ENCODE data around the gene HTR1B. TPM values are rescaled to one million over a fixed set of nuclear protein-coding genes. Genes with fewer than 3 reads are reported as not detected.

Gene HTR1B, protein sequence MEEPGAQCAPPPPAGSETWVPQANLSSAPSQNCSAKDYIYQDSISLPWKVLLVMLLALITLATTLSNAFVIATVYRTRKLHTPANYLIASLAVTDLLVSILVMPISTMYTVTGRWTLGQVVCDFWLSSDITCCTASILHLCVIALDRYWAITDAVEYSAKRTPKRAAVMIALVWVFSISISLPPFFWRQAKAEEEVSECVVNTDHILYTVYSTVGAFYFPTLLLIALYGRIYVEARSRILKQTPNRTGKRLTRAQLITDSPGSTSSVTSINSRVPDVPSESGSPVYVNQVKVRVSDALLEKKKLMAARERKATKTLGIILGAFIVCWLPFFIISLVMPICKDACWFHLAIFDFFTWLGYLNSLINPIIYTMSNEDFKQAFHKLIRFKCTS
- total RNA-seq (2021; ENCODE audit: unreplicated experiment) (0.74 TPM), Bru-seq, nascent RNA (not detected), BruChase-seq, experiment 1, labeled RNA remaining after a 6-hour chase (percentile 17 among the genes with signal in this experiment), BruChase-seq, experiment 2, labeled RNA remaining after a 2-hour chase (percentile 35 among the genes with signal in this experiment)
- 0.14 and 0.16 TPM in 2 replicates for polyA plus RNA-seq (2012)
- long read RNA-seq = 0 reads

DNA sequence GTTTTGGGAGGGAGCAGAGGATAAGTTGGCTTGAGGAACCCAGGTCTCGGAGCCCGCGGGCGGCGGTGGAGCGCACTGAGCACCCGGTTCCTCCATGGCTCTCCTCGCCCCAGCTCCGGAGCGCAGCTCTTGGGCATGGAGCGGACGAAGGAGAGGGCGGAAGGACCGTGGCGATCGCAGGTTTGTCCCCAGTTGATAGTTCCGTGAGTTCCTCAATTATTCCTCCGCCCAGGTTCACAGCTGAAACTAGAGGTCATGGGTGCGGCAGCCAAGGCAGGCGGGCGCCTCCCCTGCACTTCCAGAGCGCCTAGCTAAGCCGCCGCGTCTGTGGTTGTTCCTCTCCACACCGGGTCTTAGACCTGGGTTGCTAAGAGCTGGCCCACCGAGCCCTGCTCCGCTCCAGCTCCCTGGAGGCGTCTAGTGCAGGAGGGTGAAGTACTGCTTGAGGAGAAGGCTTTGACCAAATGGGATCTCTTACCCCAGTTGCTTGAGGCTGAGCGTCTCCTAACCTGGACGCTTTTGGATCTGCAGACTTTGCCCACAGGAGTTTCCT is at the start of gene HTR1B:
HTR1B (minus strand) TSS at position 184 of the 553 bp plus-strand sequence; CDS start at position 96, 88 bp downstream.
- DNase-seq (ENCODE audit: low read depth, low spot score) (no peak), ATAC-seq (peak; percentile 14; the same call in 1 of the 2 replicates)
- Histone ChIP-seq H4K20me1 (ENCODE audit: insufficient read depth) (no peaks in the 10 kb centered on the region), H3K79me2 (ENCODE audit: insufficient read depth, low read length) (no peaks in the 10 kb centered on the region), H3K9me2 (ENCODE audit: insufficient read depth) (no peaks in the 10 kb centered on the region), H3K9me3 (ENCODE audit: control insufficient read depth in 1 of 2, insufficient read depth in 1 of 2, low read depth in 1 of 2, low read length in 2 of 2) (no peaks in the 10 kb centered on the region), H3K4me3 (replicated peaks in 1 of 2; ENCODE audit: low read depth in 1 of 2, low read length in 2 of 2) (peak within 1 kb of the TSS; percentile 45 to 55), H3K9ac (ENCODE audit: low read length) (0 out of 2 replicates have a peak within 1 kb of the TSS, but pooled peaks have one; percentile 22), H2AFZ (ENCODE audit: low read depth, low read length, poor library complexity, severe bottlenecking) (peak within 1 kb of the TSS; percentile 73), H3K27ac (ENCODE audit: low read depth, low read length) (peak within 1 kb of the TSS; percentile 32; the same call in 1 of the 2 replicates), H3K27me3 (ENCODE audit: insufficient read depth, low read length) (no peaks in the 10 kb centered on the region), H3K4me2 (ENCODE audit: low read length) (peak within 1 kb of the TSS; percentile 75), H3K36me3 (ENCODE audit: control insufficient read depth in 1 of 2, insufficient read depth in 2 of 2, low read length in 2 of 2) (no peaks in the 10 kb centered on the region), H3K4me1 (ENCODE audit: control insufficient read depth in 1 of 2, insufficient read depth in 2 of 2, low read length in 2 of 2) (peaks cover 0 to 13% of the 10 kb centered on the region in 2 experiments; a peak in 2 of 4 replicates)
- CTCF ChIA-PET = no interaction called here
- no TSS peak for BruUV-seq (replicated peaks)
- POLR2A ChIA-PET = no interaction called here
- RAD21 ChIA-PET (ENCODE audit: low non-redundant PET in 1 of 2, low total read pairs in 2 of 2, uncharacterized antibody in 2 of 2, unreplicated experiment in 2 of 2) = no interaction called here
- intact Hi-C loops (cut with micrococcal nuclease) = no loop called here
- TF ChIP-seq, protein P1, sequence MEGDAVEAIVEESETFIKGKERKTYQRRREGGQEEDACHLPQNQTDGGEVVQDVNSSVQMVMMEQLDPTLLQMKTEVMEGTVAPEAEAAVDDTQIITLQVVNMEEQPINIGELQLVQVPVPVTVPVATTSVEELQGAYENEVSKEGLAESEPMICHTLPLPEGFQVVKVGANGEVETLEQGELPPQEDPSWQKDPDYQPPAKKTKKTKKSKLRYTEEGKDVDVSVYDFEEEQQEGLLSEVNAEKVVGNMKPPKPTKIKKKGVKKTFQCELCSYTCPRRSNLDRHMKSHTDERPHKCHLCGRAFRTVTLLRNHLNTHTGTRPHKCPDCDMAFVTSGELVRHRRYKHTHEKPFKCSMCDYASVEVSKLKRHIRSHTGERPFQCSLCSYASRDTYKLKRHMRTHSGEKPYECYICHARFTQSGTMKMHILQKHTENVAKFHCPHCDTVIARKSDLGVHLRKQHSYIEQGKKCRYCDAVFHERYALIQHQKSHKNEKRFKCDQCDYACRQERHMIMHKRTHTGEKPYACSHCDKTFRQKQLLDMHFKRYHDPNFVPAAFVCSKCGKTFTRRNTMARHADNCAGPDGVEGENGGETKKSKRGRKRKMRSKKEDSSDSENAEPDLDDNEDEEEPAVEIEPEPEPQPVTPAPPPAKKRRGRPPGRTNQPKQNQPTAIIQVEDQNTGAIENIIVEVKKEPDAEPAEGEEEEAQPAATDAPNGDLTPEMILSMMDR (IDR thresholded peaks at IDR 0.05 in 2 of 3, conservative IDR thresholded peaks at IDR 0.05 in 1 of 3; ENCODE audit: borderline replicate concordance in 1 of 3, insufficient read depth in 1 of 3, low read depth in 2 of 3, low read length in 2 of 3) = no peak
- TF ChIP-seq ELF1 (IDR thresholded peaks at IDR 0.05; ENCODE audit: borderline replicate concordance, low read depth) (no peak), RAD21 (IDR thresholded peaks at IDR 0.05; ENCODE audit: low read depth) (no peak), SRF (IDR thresholded peaks at IDR 0.05; ENCODE audit: low read depth) (no peak), ZNF274 (IDR thresholded peaks at IDR 0.05; ENCODE audit: low read depth, low read length) (no peak), POLR2AphosphoS5 (IDR thresholded peaks at IDR 0.05; ENCODE audit: low read depth, low read length) (no peak), EZH2phosphoT487 (IDR thresholded peaks at IDR 0.05; ENCODE audit: borderline replicate concordance) (no peak), ZFX (IDR thresholded peaks at IDR 0.05) (no peak), POLR2A (IDR thresholded peaks at IDR 0.05; ENCODE audit: borderline replicate concordance, extremely low read depth, insufficient read depth, insufficient read length) (no peak), SP1 (IDR thresholded peaks at IDR 0.05; ENCODE audit: low read depth) (no peak), FOSL1 (IDR thresholded peaks at IDR 0.05; ENCODE audit: low read depth) (no peak), TCF7L2 (IDR thresholded peaks at IDR 0.05; ENCODE audit: borderline replicate concordance, extremely low read depth, insufficient read depth, insufficient read length) (no peak), EGR1 (IDR thresholded peaks at IDR 0.05; ENCODE audit: low read depth) (no peak)
- TF ChIP-seq, protein P2, sequence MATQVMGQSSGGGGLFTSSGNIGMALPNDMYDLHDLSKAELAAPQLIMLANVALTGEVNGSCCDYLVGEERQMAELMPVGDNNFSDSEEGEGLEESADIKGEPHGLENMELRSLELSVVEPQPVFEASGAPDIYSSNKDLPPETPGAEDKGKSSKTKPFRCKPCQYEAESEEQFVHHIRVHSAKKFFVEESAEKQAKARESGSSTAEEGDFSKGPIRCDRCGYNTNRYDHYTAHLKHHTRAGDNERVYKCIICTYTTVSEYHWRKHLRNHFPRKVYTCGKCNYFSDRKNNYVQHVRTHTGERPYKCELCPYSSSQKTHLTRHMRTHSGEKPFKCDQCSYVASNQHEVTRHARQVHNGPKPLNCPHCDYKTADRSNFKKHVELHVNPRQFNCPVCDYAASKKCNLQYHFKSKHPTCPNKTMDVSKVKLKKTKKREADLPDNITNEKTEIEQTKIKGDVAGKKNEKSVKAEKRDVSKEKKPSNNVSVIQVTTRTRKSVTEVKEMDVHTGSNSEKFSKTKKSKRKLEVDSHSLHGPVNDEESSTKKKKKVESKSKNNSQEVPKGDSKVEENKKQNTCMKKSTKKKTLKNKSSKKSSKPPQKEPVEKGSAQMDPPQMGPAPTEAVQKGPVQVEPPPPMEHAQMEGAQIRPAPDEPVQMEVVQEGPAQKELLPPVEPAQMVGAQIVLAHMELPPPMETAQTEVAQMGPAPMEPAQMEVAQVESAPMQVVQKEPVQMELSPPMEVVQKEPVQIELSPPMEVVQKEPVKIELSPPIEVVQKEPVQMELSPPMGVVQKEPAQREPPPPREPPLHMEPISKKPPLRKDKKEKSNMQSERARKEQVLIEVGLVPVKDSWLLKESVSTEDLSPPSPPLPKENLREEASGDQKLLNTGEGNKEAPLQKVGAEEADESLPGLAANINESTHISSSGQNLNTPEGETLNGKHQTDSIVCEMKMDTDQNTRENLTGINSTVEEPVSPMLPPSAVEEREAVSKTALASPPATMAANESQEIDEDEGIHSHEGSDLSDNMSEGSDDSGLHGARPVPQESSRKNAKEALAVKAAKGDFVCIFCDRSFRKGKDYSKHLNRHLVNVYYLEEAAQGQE (IDR thresholded peaks at IDR 0.05; ENCODE audit: low read depth) = no peak
- TF ChIP-seq, protein P3, sequence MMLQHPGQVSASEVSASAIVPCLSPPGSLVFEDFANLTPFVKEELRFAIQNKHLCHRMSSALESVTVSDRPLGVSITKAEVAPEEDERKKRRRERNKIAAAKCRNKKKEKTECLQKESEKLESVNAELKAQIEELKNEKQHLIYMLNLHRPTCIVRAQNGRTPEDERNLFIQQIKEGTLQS (IDR thresholded peaks at IDR 0.05) = no peak
- TF ChIP-seq, protein P4, sequence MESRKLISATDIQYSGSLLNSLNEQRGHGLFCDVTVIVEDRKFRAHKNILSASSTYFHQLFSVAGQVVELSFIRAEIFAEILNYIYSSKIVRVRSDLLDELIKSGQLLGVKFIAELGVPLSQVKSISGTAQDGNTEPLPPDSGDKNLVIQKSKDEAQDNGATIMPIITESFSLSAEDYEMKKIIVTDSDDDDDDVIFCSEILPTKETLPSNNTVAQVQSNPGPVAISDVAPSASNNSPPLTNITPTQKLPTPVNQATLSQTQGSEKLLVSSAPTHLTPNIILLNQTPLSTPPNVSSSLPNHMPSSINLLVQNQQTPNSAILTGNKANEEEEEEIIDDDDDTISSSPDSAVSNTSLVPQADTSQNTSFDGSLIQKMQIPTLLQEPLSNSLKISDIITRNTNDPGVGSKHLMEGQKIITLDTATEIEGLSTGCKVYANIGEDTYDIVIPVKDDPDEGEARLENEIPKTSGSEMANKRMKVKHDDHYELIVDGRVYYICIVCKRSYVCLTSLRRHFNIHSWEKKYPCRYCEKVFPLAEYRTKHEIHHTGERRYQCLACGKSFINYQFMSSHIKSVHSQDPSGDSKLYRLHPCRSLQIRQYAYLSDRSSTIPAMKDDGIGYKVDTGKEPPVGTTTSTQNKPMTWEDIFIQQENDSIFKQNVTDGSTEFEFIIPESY (IDR thresholded peaks at IDR 0.05; ENCODE audit: extremely low read depth, insufficient replicate concordance, low read length) = no peak
- TF ChIP-seq, protein P5, sequence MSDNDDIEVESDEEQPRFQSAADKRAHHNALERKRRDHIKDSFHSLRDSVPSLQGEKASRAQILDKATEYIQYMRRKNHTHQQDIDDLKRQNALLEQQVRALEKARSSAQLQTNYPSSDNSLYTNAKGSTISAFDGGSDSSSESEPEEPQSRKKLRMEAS (IDR thresholded peaks at IDR 0.05) = no peak
